ENCODE results near the gene MRPL4. TPM values are rescaled to one million over a fixed set of nuclear protein-coding genes. Genes with fewer than 3 reads are reported as not detected.

Gene MRPL4
- total and polyA plus RNA-seq, 10 of the 15 experiments (the other 5 are each of a cell fraction or from before 2014, with no cell fraction given) = 0.79 to 221 (median 112) TPM

GRCh38 chr19:10222201-10222890, 29.7 kb upstream of the MRPL4 start:
- in situ Hi-C loops (cut with MboI) (no loop called here), intact Hi-C loops (cut with micrococcal nuclease; ENCODE audit: unreplicated experiment) (no loop called here)
- Histone ChIP-seq H3K36me3 (ENCODE audit: control insufficient read depth in 2 of 2, insufficient read depth in 2 of 2, low read length in 1 of 2) (peaks cover 5 to 10% of the 10 kb centered on the region in 2 experiments; a peak in 3 of 4 replicates), H4K20me1 (ENCODE audit: control insufficient read depth, insufficient read depth) (no peaks in the 10 kb centered on the region), H3K9ac (ENCODE audit: control insufficient read depth, insufficient read depth, low read length) (0 out of 2 replicates have a peak overlapping the region, but pooled peaks have one; percentile 29), H3K4me1 (ENCODE audit: control insufficient read depth, insufficient read depth, low read length) (peaks cover 46% of the 10 kb centered on the region), H3K4me2 (ENCODE audit: control insufficient read depth, insufficient read depth) (peak overlapping the region; percentile 59), H3K79me2 (ENCODE audit: control insufficient read depth, insufficient read depth, low read length) (peaks cover 34% of the 10 kb centered on the region), H2AFZ (ENCODE audit: control insufficient read depth, low read depth, low read length) (no peak overlapping the region), H3K27me3 (replicated peaks in 1 of 2; ENCODE audit: control insufficient read depth in 2 of 2, insufficient read depth in 2 of 2, low read length in 1 of 2) (no peaks in the 10 kb centered on the region), H3K9me3 (replicated peaks; ENCODE audit: control insufficient read depth, insufficient read depth, low read length) (no peaks in the 10 kb centered on the region; the same call in 2 of the 3 replicates), H3K4me3 (peak overlapping the region; percentile 44; the same call in 1 of the 2 replicates), H3K27ac (ENCODE audit: control insufficient read depth, insufficient read depth) (peak overlapping the region; percentile 65)
- CTCF ChIA-PET = interaction anchor here (0.6 to 5.3 kb wide), 4 partner anchors 27 to 118 kb away, joined by 3 to 56 read pairs (median 7); partner anchors contain the start of gene ICAM1
- DNase-seq (ENCODE audit: low read depth, low spot score) (no peak), ATAC-seq (no peak), FAIRE-seq (no peak)
- WGBS (ENCODE audit: insufficient coverage, insufficient replicate concordance, low lambda C conversion rate, missing lambda C conversion rate) = 73% methylated on average over 13 of the region's 14 CpGs
- RAD21 ChIA-PET (ENCODE audit: unreplicated experiment) = interaction anchor here (0.7 to 4.6 kb wide), 3 partner anchors 12 to 27 kb away, joined by 3 to 47 read pairs (median 8); no protein-coding TSS in a partner anchor
- POLR2A ChIA-PET = interaction anchor here (0.7 kb wide), 1 partner anchor 149 kb away, joined by 3 read pairs; no protein-coding TSS in a partner anchor
- SMC1A ChIA-PET (ENCODE audit: uncharacterized antibody, unreplicated experiment) = interaction anchor here (0.9 to 3.4 kb wide), 4 partner anchors 18 to 28 kb away, joined by 3 to 30 read pairs (median 6); no protein-coding TSS in a partner anchor
- BruUV-seq (replicated peaks) = no TSS peak
- TF ChIP-seq CHD1 (IDR thresholded peaks at IDR 0.05; ENCODE audit: low read depth, low read length) (no peak), HSF1 (IDR thresholded peaks at IDR 0.05; ENCODE audit: low read depth, low read length) (no peak), DPF2 (IDR thresholded peaks at IDR 0.05) (0 out of 2 replicates have a peak, but pooled peaks have one; percentile 13), SMC3 (IDR thresholded peaks at IDR 0.05; ENCODE audit: borderline replicate concordance, low read length) (no peak), IKZF2 (IDR thresholded peaks at IDR 0.05) (0 out of 4 replicates have a peak, but pooled peaks have one; percentile 11 to 19), MEF2A (IDR thresholded peaks at IDR 0.05; ENCODE audit: insufficient read depth, low read depth, low read length) (0 out of 2 replicates have a peak, but pooled peaks have one; percentile 5), ZZZ3 (IDR thresholded peaks at IDR 0.05; ENCODE audit: control insufficient read depth, insufficient read length, low read depth) (no peak)

Data from GM12878 (cell line).